H9 (cell line): ENCODE data around the gene FNDC3B. TPM values are rescaled to one million over a fixed set of nuclear protein-coding genes. Genes with fewer than 3 reads are reported as not detected.

Experiments
- DNase-seq: peaks from one replicate; pipeline ENCODE4 v3.0.0-alpha.2; 2017
- H2AFZ ChIP-seq: one replicate; pipeline ENCODE4 v1.6.1; 2013; ENCODE audit warnings: mild to moderate bottlenecking, low read length, control low read depth, moderate library complexity
- H2AK5ac ChIP-seq: 2 replicates; pipeline ENCODE4 v1.6.1; 2013; ENCODE audit warnings: low read length, control low read depth, mixed read lengths; ENCODE audit not compliant: insufficient read length
- H2BK120ac ChIP-seq: one replicate; pipeline ENCODE4 v1.6.1; 2013; ENCODE audit warnings: low read depth, mild to moderate bottlenecking, low read length, control low read depth, inconsistent platforms; ENCODE audit not compliant: poor library complexity, severe bottlenecking
- H2BK12ac ChIP-seq: 2 replicates; pipeline ENCODE4 v1.6.1; 2013; ENCODE audit warnings: low read length, control low read depth, mixed read lengths, low read depth; ENCODE audit not compliant: insufficient read length
- H2BK15ac ChIP-seq: 2 replicates; pipeline ENCODE4 v1.6.1; 2013; ENCODE audit warnings: low read depth, low read length, control low read depth
- H2BK20ac ChIP-seq: one replicate; pipeline ENCODE4 v1.6.1; 2013; ENCODE audit warnings: low read depth, mild to moderate bottlenecking, low read length, control low read depth, inconsistent platforms; ENCODE audit not compliant: poor library complexity, severe bottlenecking
- H2BK5ac ChIP-seq: 2 replicates; pipeline ENCODE4 v1.6.1; 2013; ENCODE audit warnings: low read length, control low read depth, mixed read lengths; ENCODE audit not compliant: insufficient read length
- H3K14ac ChIP-seq: 2 replicates; pipeline ENCODE4 v1.6.1; 2013; ENCODE audit warnings: low read length, control low read depth; ENCODE audit not compliant: insufficient read depth
- H3K18ac ChIP-seq: 2 replicates; pipeline ENCODE4 v1.6.1; 2013; ENCODE audit warnings: low read depth, mild to moderate bottlenecking, mixed read lengths, low read length, control low read depth; ENCODE audit not compliant: insufficient read length
- H3K23ac ChIP-seq: 2 replicates; pipeline ENCODE4 v1.6.1; 2013; ENCODE audit warnings: low read length, control low read depth, mixed read lengths, low read depth; ENCODE audit not compliant: insufficient read length
- H3K23me2 ChIP-seq: 2 replicates; pipeline ENCODE4 v1.6.1; 2013; ENCODE audit warnings: low read depth, mild to moderate bottlenecking, mixed read lengths, low read length, control low read depth; ENCODE audit not compliant: insufficient read length, poor library complexity, severe bottlenecking
- H3K27ac ChIP-seq: 2 replicates; pipeline ENCODE4 v1.5.1; 2013; ENCODE audit warnings: low read length, control low read depth, mixed read lengths, low read depth; ENCODE audit not compliant: insufficient read length
- H3K27me3 ChIP-seq: 2 replicates; pipeline ENCODE4 v1.6.1; 2013; ENCODE audit warnings: low read length, control low read depth, inconsistent platforms; ENCODE audit not compliant: insufficient read depth
- H3K4ac ChIP-seq: 2 replicates; pipeline ENCODE4 v1.6.1; 2013; ENCODE audit warnings: low read depth, mild to moderate bottlenecking, control low read depth, inconsistent platforms, low read length, moderate library complexity
- H3K4me1 ChIP-seq: 2 replicates; pipeline ENCODE4 v1.6.1; 2013; ENCODE audit warnings: low read length, control low read depth, inconsistent platforms; ENCODE audit not compliant: insufficient read depth
- H3K4me2 ChIP-seq: 2 replicates; pipeline ENCODE4 v1.6.1; 2013; ENCODE audit warnings: low read length, control low read depth, mixed read lengths; ENCODE audit not compliant: insufficient read length, insufficient read depth
- H3K56ac ChIP-seq: 2 replicates; pipeline ENCODE4 v1.6.1; 2013; ENCODE audit warnings: low read depth, mild to moderate bottlenecking, mixed read lengths, low read length, control low read depth; ENCODE audit not compliant: insufficient read length
- H3K79me1 ChIP-seq: 2 replicates; pipeline ENCODE4 v1.6.1; 2013; ENCODE audit warnings: low read depth, mild to moderate bottlenecking, moderate library complexity, low read length, control low read depth, inconsistent platforms; ENCODE audit not compliant: insufficient read depth, poor library complexity, severe bottlenecking
- H3K79me2 ChIP-seq: 2 replicates; pipeline ENCODE4 v1.6.1; 2013; ENCODE audit warnings: low read length, control low read depth, inconsistent platforms; ENCODE audit not compliant: insufficient read depth
- H3K9ac ChIP-seq: 2 replicates; pipeline ENCODE4 v1.6.1; 2013; ENCODE audit warnings: low read length, control low read depth, mixed read lengths; ENCODE audit not compliant: insufficient read length; ENCODE audit errors: extremely low read depth
- H3K9me3 ChIP-seq: one replicate; pipeline ENCODE4 v1.6.1; 2013; ENCODE audit warnings: low read depth, low read length, inconsistent platforms; ENCODE audit not compliant: control insufficient read depth
- H3T11ph ChIP-seq: one replicate; pipeline ENCODE4 v1.6.1; 2013; ENCODE audit warnings: mild to moderate bottlenecking, low read length, control low read depth, inconsistent platforms
- H4K20me1 ChIP-seq: one replicate; pipeline ENCODE4 v1.6.1; 2013; ENCODE audit not compliant: control insufficient read depth, insufficient read length, insufficient read depth
- H4K5ac ChIP-seq: 2 replicates; pipeline ENCODE4 v1.6.1; 2013; ENCODE audit warnings: low read depth, mild to moderate bottlenecking, mixed read lengths, low read length, control low read depth; ENCODE audit not compliant: insufficient read length
- H4K8ac ChIP-seq: replicated peaks from 2 replicates; pipeline ENCODE4 v1.6.1; 2013; ENCODE audit warnings: low read length, control low read depth, mixed read lengths, low read depth; ENCODE audit not compliant: insufficient read length
- H4K91ac ChIP-seq: 2 replicates; pipeline ENCODE4 v1.6.1; 2013; ENCODE audit warnings: low read depth, mild to moderate bottlenecking, moderate library complexity, mixed read lengths, low read length, control low read depth; ENCODE audit not compliant: insufficient read length
- H3K27ac Mint-ChIP-seq, 3 experiments: 2 replicates in 2 of 3; 3 replicates in 1 of 3; pipeline ENCODE4 v1.8.0; 2020 to 2021; ENCODE audit warnings: mixed read lengths in 3 of 3, mild to moderate bottlenecking in 1 of 3, moderate library complexity in 1 of 3
- H3K27me3 Mint-ChIP-seq: 2 replicates; pipeline ENCODE4 v1.8.0; 2021; ENCODE audit warnings: low read depth, mild to moderate bottlenecking, moderate library complexity, mixed read lengths
- H3K36me3 Mint-ChIP-seq, 3 experiments: 2 replicates in 2 of 3; 3 replicates in 1 of 3; pipeline ENCODE4 v1.8.0; 2020 to 2021; ENCODE audit warnings: low read depth in 3 of 3, mixed read lengths in 3 of 3; ENCODE audit not compliant: insufficient read depth in 1 of 3
- H3K4me1 Mint-ChIP-seq, 2 experiments: 2 replicates each; pipeline ENCODE4 v1.8.0; 2020; ENCODE audit warnings: mixed read lengths in 2 of 2
- H3K4me3 Mint-ChIP-seq, 2 experiments: 2 replicates in 1 of 2; 3 replicates in 1 of 2; pipeline ENCODE4 v1.8.0; 2020 to 2021; ENCODE audit warnings: mild to moderate bottlenecking in 2 of 2, mixed read lengths in 2 of 2, moderate library complexity in 1 of 2
- H3K9me3 Mint-ChIP-seq, 2 experiments: 2 replicates in 1 of 2; 3 replicates in 1 of 2; pipeline ENCODE4 v1.8.0; 2020; ENCODE audit warnings: mild to moderate bottlenecking in 2 of 2, mixed read lengths in 2 of 2, moderate library complexity in 1 of 2
- WGBS: extraction: QIAGEN DNeasy Blood & Tissue Kit; methylation state at CpG from one replicate; pipeline ENCODE4 v1.1.7; 2013; ENCODE audit warnings: missing lambda C conversion rate, low lambda C conversion rate, mixed read lengths; ENCODE audit not compliant: insufficient read length; ENCODE audit errors: extremely low coverage; 5-methylcytosine and 5-hydroxymethylcytosine counted together
- total RNA-seq: library from RNA; stranded (reverse); gene quantifications from 2 replicates; pipeline ENCODE4 v1.2.1, GENCODE V29; 2021
- TF ChIP-seq, protein P1 (sequence below): fragments of 200-600 bp; sonication (generic); conservative IDR thresholded peaks from 3 replicates; pipeline ENCODE4 v1.8.0; 2021; ENCODE audit warnings: antibody characterized with exemption, mild to moderate bottlenecking

FNDC3B gene
- total RNA-seq, 1 experiment from 2014 or later: 43.8 TPM

DNA sequence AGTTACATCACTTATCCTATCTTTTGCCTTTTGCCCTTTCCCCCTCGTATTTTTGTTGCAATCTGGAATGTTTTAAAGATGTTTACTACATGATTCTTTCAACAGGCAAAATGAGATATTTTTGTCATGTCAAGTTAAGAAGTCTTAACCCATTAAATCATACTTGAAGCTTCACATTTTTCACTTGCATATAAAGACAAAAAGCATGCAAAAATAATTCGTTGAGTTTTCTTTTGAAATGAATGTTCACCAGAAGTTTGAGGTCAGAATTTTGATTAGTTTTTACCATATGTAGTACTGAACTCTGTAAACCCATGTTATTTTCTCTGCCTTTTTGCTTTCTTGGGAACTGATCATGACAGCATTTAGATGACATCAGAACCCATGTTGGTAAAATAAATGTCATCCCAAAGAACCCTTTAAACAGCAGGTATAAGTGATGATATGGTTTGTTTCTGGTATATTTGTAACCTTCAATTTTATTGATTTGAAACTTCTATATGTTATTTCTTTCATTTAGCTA, 220.4 kb downstream of the FNDC3B start:
- Histone ChIP-seq H4K5ac (no peak overlapping the region), H3K27me3 (no peaks in the 10 kb centered on the region), H3K79me2 (no peaks in the 10 kb centered on the region), H2AK5ac (no peak overlapping the region), H3K4me2 (no peak overlapping the region), H2BK12ac (no peak overlapping the region), H3K9ac (no peak overlapping the region), H3K18ac (no peak overlapping the region), H3K56ac (no peak overlapping the region), H3K14ac (no peak overlapping the region), H4K20me1 (no peaks in the 10 kb centered on the region), H3K27ac (no peak overlapping the region), H4K91ac (no peak overlapping the region), H2BK120ac (no peak overlapping the region), H3K79me1 (no peaks in the 10 kb centered on the region), H3K9me3 (no peaks in the 10 kb centered on the region), H3T11ph (no peak overlapping the region), H2AFZ (no peak overlapping the region), H2BK20ac (no peak overlapping the region), H4K8ac (no peak overlapping the region), H3K23me2 (no peaks in the 10 kb centered on the region), H2BK5ac (no peak overlapping the region), H3K23ac (no peak overlapping the region), H3K4ac (no peak overlapping the region), H2BK15ac (no peak overlapping the region), H3K4me1 (peaks cover 4% of the 10 kb centered on the region; the same call in 1 of the 2 replicates)
- TF ChIP-seq, protein P1, sequence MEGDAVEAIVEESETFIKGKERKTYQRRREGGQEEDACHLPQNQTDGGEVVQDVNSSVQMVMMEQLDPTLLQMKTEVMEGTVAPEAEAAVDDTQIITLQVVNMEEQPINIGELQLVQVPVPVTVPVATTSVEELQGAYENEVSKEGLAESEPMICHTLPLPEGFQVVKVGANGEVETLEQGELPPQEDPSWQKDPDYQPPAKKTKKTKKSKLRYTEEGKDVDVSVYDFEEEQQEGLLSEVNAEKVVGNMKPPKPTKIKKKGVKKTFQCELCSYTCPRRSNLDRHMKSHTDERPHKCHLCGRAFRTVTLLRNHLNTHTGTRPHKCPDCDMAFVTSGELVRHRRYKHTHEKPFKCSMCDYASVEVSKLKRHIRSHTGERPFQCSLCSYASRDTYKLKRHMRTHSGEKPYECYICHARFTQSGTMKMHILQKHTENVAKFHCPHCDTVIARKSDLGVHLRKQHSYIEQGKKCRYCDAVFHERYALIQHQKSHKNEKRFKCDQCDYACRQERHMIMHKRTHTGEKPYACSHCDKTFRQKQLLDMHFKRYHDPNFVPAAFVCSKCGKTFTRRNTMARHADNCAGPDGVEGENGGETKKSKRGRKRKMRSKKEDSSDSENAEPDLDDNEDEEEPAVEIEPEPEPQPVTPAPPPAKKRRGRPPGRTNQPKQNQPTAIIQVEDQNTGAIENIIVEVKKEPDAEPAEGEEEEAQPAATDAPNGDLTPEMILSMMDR: no peak
- H3K4me1 Mint-ChIP-seq: peaks cover 31 to 37% of the 10 kb centered on the region in 2 experiments
- H3K27me3 Mint-ChIP-seq: no peaks in the 10 kb centered on the region
- no peak overlapping the region for H3K4me3 Mint-ChIP-seq
- peaks cover 0 to 11% (median 2%) of the 10 kb centered on the region in 3 experiments; a peak in 5 of 7 replicates for H3K36me3 Mint-ChIP-seq
- no CpG with 5 or more reads among the region's 2 CpGs for WGBS
- H3K9me3 Mint-ChIP-seq: no peaks in the 10 kb centered on the region
- DNase-seq: no peak
- 0 out of 7 replicates have a peak overlapping the region, but pooled peaks of 1 of the 3 experiments have one; percentile 28 for H3K27ac Mint-ChIP-seq
